IPS DF 19.7 (cell line): ENCODE measurements around the gene COL27A1.
"Not testable (repeated sequence)": the region's sequence is repeated elsewhere in the genome, so short reads cannot be mapped to it uniquely, and the experiment has no call there.

ENCODE experiments used
- DNase-seq: peaks from one replicate; pipeline ENCODE4 v3.0.0-alpha.2; 2013; ENCODE audit warnings: low read depth, low spot score

The COL27A1 gene

GRCh38 chr9:114123031-114123977 lies 32.0 kb upstream of the COL27A1 start:
- DNase-seq: no peak

- DNase-seq: no peak
Observed at GRCh38 chr9:114124138-114124537, 31.2 kb upstream of the COL27A1 start.

GRCh38 chr9:114124666-114125475 lies 30.5 kb upstream of the COL27A1 start:
- no peak for DNase-seq

DNA sequence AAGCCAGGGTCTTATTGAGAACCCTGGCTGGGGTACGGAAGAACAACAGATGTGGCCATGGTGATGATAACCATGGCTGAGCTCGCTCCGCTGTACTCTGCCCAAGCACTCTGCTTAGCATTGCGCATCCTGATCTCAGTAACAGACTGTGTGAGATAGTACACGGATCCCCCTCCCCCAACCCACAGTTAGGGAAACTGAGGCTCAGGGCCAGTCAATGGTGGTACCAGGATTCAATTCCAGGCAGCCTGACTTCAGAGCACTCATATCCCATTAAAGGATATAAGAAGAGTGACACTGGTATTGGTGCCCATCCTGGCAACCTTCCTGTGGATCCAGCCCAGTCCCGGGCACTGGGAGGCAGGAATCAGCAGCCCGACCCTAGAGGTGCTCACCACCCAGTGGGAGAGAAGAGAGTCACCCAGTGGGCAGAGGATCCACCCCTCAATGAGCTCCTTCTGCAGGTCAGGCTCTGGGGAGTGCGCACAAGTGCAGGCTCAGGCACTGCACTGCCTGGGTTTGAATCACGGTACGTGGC lies 29.8 kb upstream of the COL27A1 start:
- DNase-seq: no peak

DNA sequence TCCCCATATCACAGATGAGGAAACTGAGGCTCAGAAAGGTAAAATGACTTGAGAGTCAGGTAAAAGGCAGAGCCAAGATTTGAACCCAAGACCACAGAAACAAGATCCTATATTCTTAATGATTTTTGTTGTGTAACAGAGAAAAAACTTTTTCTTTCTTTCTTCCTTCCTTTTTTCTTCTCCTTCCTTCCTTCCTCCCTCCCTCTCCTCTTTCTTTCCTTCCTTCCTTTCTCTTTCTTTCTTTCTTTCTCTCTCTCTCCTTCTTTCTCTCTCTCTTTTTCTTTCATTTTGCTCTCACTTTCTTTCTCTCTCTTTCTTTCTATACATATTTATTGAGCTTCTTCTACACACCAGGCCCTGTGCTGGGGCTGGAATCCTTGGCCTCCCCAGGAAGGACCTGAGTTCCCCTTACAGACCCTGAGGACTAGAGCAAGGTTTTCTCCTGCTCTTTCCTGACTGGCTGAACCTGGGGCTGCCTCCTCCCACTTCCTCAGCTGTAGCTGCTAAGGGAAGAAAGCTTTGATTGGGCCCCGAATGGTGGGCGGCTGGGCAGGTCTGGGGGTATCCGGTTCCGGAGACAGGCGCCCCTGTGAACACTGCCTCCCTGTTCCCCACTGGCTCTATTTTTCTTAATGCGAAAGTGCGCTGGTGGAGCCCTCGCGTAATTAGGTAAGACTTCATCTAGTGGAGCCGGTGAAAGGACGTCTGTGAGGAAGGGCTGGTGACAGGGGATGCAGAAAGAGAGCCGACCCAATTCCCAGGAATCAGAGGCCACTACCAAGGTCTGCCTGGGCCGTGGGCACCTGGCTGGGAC lies 28.9 kb upstream of the COL27A1 start:
- no peak for DNase-seq

DNA sequence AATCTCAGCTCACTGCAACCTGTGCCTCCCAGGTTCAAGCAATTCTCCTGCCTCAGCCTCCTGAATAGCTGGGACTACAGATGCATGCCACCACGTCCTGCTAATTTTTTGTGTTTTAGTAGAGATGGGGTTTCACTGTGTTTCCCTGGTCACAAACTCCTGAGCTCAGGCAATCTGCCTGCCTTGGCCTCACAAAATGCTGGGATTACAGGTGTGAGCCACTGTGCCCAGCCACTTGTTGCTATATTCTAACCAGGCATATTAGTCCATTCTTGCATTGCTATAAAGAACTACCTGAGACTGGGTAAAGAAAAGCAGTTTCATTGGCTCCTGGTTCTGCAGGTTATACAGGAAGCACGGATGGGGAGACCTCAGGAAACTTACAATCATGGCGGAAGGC lies 26.6 kb upstream of the COL27A1 start:
- DNase-seq: not testable (repeated sequence)

DNA sequence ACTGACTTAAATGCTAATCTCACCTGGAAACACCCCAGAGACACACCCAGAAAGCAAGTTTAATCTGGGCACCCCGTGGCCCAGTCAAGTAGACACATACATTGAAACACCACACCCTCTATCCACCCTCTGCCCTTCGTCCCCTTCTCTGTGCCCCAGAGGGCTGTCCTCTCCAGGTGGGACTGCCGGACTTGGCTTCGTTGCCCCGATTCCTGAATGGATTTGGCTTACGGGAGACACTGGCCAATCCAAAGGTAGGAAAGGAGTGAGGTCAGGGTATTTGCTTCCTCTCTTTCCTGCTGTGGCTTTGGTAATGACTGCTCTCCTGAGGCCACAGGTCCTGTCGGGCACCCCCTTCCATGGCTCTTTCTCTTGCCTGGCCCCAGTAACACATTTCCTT lies 25.2 kb upstream of the COL27A1 start:
- no peak for DNase-seq

- no peak for DNase-seq
Observed at GRCh38 chr9:114130624-114131277, 24.6 kb upstream of the COL27A1 start.

DNA sequence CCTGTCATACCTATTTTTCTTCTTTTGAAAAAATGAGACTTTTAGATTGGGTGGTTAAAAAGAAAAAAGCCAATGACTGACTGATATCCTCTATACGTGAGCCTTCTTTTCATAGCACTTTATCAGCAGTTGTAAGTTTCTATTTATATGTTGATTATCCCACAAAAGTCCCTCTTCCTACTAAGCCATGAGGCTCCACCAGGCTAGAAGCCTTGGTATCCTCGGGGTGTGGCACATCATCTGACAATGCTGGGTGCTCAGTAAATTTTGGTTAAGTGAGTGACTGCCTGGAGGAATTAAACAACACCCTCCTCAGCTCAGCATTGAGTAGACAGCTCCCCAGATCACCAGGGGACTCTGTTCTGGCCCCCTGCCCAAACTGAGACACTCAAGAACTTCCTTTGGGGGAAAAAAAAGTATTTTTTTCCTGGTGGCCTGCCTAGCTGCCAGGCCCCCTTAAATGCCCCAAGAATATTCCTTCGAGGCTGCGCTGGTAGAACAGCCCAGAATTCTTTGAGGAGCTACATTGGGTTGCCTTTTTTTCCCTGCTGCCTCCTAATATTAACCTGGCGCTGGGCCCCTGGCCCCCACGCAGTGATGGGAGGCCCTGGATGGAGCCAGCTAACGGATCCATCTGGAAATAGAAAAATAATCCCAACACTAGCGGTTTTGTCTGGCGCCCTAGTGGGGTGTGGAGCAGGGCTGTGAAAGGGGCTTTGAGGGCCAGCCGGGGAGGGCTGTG lies 23.4 kb upstream of the COL27A1 start:
- DNase-seq: no peak

DNA sequence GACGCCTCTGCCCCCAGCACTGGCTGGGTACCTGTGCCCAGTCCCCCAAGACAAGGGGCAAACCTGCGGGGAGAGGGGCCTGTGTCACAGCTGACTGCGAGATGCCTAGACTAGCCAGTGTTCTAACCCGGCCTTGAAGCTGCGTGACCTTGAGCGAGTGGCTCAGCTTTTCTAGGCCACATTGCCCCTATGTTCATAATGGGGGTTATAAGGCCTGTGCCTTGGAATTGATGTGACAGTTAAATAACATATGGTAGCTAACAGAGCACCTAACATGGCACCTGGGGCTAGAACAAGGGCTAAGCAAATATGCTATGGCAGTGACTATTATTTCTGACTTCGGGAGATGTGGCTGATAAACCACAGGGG lies 22.8 kb upstream of the COL27A1 start:
- DNase-seq: no peak

DNA sequence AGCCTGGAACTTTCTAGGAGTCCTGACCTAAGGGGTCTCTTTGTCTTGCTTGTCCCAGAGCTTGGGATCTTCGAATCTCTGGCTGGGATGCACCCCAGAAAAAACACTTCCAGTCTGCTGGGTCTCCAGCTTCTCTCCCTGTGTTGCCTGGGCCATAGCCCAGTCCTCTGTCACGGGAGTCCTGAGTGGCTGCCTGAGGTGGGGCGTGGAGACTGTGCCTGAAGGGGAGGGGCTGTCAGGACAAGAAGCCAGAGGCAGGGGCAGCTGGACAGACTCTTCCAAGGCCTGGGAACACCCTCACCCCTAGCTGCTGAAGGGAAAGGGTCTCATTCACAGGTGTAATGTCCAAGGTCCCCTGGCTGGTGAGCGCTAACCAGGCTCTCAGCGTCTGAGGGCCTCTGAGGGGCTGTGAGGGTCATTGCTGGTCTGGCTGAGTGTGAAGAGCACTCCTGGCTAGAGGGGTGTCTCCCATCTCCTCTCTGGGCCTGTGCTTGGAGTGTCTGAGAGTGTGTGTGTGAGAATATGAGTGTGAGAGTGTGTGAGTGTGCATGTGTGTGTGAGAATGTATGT lies 20.4 kb upstream of the COL27A1 start:
- no peak for DNase-seq

- DNase-seq: no peak
Observed at GRCh38 chr9:114137831-114138230, 17.5 kb upstream of the COL27A1 start.

GRCh38 chr9:114138552-114138971 lies 16.8 kb upstream of the COL27A1 start:
- DNase-seq: no peak

- no peak for DNase-seq
Observed at GRCh38 chr9:114139071-114139470, 16.3 kb upstream of the COL27A1 start.

GRCh38 chr9:114140401-114140800 lies 14.9 kb upstream of the COL27A1 start:
- DNase-seq: no peak

- DNase-seq: no peak
Observed at GRCh38 chr9:114140850-114141249, 14.5 kb upstream of the COL27A1 start.

- DNase-seq: no peak
Observed at GRCh38 chr9:114141553-114142402, 13.6 kb upstream of the COL27A1 start.

- DNase-seq: no peak
Observed at GRCh38 chr9:114143234-114143633, 12.1 kb upstream of the COL27A1 start.

DNA sequence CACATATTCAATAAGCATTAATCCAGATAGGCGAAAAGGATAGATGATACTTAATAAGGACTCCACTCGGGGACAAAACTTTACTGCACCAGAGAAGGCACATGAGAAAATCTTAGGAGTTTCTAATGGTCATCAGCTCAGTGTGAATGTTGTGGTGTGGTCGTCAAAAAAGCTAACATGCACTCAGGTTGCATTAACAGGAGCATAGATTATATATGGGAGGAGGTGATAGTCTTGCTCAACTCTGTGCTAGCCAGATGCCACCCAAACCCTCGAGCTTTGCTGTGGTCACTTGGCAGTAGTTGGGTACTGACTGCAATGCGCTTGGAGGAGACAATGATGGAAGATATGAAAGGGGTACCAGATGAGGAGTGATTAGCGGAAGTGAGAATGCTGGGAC lies 8.6 kb upstream of the COL27A1 start:
- DNase-seq: no peak
